ENCODE measurements around the gene CTSW.

CTSW gene

GRCh38 chr11:65855927-65856363 is 23.7 kb upstream of the CTSW start:
- no peak for DNase-seq (ENCODE audit: low read depth in 2 of 2)

GRCh38 chr11:65856689-65857499 is 22.7 kb upstream of the CTSW start:
- DNase-seq (ENCODE audit: low read depth in 2 of 2) = peak; percentile 67 to 73

GRCh38 chr11:65857500-65857852 is 22.2 kb upstream of the CTSW start:
- DNase-seq (ENCODE audit: low read depth in 2 of 2) = peak; percentile 33 to 39

GRCh38 chr11:65857853-65858680 is 21.6 kb upstream of the CTSW start, which contains the start of gene CFL1:
CFL1 (minus strand) TSS chr11:65858180; CDS start chr11:65858099, 81 bp downstream.
- DNase-seq (ENCODE audit: low read depth in 2 of 2) = peak; percentile 91 to 94

DNA sequence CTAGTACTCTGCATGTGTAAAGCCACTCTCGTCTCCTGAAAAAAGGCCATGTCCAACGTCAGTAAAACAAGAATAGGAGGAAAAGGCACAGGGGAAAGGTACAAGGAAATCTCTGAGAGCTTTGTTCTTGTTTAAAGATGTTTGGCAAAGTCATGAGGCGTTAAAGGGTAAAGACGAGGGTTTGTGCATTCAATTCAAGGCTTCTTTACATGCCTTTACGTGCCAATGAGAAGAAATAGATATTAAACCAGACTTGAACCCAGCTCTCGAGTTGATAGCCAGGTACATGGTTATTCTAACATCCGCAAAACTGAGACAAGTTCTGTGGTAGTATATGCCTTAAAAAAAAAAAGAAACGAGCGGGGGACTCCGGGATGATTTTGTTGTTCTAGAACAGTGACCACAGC is 21.0 kb upstream of the CTSW start:
- no peak for DNase-seq (ENCODE audit: low read depth in 2 of 2)

GRCh38 chr11:65859095-65859811 is 20.4 kb upstream of the CTSW start:
- peak; percentile 93 to 98 for DNase-seq (ENCODE audit: low read depth in 2 of 2)

DNA sequence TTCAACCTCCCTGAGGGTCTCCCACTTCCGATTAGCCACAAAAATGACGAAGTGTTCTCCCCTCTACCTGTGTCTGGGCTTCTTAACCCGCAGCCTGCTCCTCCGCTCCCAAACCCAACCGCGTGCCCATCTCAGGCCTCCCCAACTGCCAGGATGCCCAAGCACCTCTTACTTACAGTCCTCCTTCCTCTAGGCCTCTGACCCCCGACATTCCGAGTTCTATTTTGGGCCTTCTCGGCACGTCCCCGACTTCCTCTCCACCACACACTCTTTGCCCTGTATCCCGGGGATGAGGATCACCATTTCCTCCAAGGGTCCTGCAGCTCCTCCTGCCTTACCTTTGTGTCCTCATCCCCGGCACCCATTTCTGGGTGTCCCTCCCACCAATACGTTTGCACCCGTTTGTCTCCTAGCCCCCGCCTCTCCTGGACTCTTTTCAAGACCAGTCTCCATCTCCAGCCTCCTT is 19.8 kb upstream of the CTSW start:
- no peak for DNase-seq (ENCODE audit: low read depth in 2 of 2)

GRCh38 chr11:65860278-65861164 is 19.1 kb upstream of the CTSW start, which contains the start of gene MUS81:
MUS81 (plus strand) TSS chr11:65860433; CDS start chr11:65860754, 321 bp downstream.
- peak; percentile 94 to 97 for DNase-seq (ENCODE audit: low read depth in 2 of 2)

DNA sequence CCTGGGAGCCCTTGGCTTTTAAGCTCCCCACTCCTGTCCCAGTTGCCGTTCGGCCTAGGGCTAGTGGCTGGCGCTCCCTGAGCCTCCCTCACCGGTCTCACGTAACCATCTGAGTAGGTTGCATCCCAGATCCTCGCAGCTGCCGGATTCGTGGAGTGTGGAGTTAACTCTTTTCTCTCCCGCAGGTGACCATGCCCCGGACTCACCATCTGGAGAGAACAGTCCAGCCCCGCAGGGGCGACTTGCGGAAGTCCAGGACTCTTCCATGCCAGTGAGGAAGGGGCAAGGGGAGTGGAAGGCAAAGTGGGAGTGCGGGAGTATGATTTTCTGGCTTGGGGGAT is 18.5 kb upstream of the CTSW start:
- DNase-seq (ENCODE audit: low read depth in 2 of 2) = no peak

DNA sequence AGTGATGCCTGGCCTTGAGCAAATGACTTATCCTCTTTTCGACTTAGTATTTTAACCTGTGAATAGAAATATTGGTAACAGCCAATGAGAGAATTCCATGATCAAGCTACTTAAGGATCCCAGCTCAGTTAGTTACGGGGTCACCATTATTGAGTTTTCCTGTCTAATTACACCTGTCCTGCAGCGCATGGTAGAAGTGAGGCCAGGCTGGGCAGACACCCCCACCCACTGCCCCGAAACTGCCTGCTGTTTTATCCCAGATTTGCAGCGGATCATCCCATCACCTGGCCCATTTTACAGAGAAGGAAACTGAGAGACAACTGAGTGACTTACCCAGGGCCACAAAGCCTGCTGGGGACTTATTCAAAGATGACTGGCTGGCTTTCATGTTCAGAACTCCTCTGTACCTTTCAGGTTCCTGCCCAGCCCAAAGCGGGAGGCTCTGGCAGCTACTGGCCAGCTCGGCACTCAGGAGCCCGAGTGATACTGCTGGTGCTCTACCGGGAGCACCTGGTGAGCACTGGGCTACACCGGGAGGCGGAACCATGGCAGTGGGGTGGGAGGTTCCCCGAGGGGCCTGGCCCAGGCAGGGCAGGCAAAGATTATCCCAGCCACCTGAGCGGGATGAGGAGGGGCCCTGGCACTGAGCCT is 18.0 kb upstream of the CTSW start:
- DNase-seq (ENCODE audit: low read depth in 2 of 2) = no peak

GRCh38 chr11:65862191-65862735 is 17.4 kb upstream of the CTSW start:
- no peak for DNase-seq (ENCODE audit: low read depth in 2 of 2)

DNA sequence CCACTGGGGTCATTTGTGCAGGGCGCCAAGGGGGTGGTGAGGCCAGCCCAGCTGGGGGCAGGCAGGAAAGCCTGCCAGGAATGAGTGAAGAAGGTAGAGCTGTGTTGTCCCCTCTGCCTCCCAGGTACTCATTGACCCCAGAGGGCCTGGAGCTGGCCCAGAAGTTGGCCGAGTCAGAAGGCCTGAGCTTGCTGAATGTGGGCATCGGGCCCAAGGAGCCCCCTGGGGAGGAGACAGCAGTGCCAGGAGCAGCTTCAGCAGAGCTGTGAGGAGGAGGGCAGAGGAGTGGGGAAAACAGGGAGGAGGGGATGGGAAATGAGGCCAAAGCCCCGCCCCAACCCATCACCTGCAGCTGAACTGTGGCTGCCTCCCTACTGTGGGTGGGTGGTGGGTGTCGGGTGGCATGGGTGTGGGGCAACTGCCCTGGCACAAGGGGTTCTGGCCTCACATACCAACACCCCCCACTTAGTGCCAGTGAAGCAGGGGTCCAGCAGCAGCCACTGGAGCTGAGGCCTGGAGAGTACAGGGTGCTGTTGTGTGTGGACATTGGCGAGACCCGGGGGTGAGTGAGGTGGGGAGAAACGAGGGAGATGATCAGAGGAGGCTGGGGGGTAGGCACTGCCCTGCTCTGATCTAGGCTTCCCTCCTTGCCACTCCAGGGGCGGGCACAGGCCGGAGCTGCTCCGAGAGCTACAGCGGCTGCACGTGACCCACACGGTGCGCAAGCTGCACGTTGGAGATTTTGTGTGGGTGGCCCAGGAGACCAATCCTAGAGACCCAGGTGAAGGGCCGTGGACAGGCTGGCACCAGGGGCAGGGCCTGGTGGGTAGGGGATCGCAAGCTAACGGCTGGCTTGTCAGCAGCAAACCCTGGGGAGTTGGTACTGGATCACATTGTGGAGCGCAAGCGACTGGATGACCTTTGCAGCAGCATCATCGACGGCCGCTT is 16.4 kb upstream of the CTSW start:
- no peak for DNase-seq (ENCODE audit: low read depth in 2 of 2)

DNA sequence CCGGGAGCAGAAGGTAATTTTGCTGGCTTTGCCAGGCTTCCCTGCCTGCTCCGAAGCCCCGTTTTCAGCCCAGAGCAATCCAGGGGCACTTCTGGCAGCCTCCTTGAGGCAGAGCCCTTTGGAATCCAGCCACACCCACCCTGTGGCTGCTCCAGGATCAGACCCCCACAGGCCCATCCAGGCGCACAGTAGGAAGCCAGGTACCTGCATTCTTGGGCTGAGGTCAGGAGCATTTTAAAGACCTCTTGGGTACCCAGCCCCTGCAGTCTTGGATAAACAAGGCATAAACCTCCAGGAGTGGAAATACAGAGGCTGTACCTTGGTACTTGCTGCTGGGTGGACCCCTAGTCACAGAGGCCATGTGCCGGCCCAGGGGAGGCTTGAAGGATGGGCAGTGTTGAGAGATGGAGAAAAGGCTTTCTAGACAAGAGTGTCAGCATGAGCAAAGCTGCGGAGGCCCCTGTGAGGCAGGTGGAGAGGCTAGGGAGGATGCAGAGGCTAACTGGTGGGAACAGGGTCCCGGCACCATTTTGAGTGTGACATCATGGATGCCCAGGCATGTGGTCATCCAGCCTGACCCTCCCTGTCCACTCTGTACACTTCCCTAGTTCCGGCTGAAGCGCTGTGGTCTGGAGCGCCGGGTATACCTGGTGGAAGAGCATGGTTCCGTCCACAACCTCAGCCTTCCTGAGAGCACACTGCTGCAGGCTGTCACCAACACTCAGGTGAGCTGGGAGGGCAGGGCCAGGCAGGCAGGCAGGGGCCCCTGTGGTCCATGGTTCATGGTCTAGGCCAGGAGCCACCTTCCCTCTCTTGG is 15.5 kb upstream of the CTSW start:
- no peak for DNase-seq (ENCODE audit: low read depth in 2 of 2)

DNA sequence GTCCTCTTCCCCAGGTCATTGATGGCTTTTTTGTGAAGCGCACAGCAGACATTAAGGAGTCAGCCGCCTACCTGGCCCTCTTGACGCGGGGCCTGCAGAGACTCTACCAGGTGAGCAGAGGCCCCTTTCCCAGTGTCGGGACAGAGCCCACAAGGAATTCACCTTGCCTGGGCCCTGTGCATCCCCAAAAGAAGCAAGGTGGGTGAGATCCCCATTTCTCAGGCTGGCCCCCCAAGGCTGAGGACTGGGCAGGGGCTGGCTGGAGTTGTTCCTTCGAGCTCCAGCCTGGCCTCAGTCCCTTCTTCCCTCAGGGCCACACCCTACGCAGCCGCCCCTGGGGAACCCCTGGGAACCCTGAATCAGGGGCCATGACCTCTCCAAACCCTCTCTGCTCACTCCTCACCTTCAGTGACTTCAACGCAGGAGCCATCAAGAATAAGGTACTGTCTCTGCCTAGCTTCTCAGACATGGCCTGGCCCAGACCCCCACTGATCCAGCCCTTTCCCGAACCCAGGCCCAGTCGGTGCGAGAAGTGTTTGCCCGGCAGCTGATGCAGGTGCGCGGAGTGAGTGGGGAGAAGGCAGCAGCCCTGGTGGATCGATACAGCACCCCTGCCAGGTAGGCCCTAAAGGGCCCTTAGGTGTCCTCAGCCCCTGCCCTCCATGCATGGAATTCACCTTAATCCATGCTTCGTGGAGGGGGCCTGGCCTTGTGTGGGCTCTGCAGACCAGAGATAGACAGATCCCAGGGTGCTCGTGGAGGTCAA is 14.7 kb upstream of the CTSW start:
- DNase-seq (ENCODE audit: low read depth in 2 of 2) = no peak

DNA sequence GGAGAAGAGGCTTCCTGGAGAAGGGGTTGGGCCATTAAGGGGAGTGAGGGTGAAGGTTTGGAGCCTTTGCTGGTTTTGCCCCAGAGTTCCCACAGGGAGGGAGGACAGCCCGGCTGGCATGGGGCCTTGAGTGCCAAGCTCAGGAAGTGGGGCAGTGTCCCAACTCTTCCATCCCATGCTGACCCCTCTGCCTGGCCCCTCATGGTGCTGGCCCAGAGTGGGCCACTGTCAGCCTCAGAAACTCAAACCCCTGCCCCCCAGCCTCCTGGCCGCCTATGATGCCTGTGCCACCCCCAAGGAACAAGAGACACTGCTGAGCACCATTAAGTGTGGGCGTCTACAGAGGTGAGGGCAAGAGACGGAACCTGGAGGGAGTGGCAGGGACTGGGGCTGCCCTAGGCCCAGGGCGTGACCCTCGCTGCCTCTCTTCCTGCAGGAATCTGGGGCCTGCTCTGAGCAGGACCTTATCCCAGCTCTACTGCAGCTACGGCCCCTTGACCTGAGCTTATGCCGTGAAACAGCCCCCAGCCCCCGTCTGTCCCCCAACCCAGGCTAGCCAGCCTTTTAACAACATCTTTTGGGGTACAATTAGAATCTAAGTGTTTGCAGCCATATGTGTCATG is 14.0 kb upstream of the CTSW start:
- no peak for DNase-seq (ENCODE audit: low read depth in 2 of 2)

DNA sequence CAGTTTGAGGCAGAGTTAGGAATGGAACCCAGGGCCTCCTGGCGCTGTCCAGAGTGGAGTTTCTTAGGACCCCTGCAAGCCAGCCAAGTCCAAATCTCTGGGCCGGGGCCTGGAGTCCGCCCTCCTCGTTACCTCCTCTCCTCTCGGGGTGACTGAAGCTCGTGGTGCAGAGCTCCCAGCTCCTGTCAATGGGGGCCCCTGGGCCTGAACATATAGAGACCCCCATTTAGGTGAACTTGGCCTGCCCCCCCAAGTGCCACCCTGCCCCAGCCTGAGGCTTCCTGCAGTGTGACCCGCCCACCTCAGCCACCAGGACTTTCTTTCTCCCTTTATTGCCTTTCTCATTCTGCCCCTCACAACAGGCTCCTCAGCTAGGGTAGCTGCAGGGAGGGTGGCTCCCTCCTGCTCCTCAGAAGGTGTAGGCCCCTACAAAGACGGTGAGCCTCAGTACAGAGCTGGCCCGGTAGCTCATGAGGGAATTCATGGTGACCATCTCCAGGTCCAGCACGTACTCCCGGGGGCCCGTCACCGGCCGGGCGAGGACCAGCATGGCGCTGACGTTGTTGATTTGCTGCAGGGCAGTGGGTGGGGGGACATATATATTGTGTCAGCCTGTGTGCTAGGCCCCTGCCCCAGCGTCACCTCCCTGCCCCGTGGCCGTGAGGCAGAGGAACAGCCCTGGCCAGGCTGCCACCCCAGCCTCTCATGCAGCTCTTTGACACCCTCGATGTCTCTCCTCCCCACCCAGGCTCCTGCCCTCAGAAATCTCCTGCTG is 12.9 kb upstream of the CTSW start:
- DNase-seq (ENCODE audit: low read depth in 2 of 2) = no peak

All from stimulated activated CD8-positive, alpha-beta memory T cell treated with anti-CD3 and anti-CD28 coated beads, Interleukin-2, amount 100 ng/mL, for 1 hour (primary cell).